ENCODE data around the gene CHD2. TPM values are rescaled to one million over a fixed set of nuclear protein-coding genes. Genes with fewer than 3 reads are reported as not detected.

Gene CHD2
- polyA plus RNA-seq, 1 experiment, result 38.2 TPM

DNA sequence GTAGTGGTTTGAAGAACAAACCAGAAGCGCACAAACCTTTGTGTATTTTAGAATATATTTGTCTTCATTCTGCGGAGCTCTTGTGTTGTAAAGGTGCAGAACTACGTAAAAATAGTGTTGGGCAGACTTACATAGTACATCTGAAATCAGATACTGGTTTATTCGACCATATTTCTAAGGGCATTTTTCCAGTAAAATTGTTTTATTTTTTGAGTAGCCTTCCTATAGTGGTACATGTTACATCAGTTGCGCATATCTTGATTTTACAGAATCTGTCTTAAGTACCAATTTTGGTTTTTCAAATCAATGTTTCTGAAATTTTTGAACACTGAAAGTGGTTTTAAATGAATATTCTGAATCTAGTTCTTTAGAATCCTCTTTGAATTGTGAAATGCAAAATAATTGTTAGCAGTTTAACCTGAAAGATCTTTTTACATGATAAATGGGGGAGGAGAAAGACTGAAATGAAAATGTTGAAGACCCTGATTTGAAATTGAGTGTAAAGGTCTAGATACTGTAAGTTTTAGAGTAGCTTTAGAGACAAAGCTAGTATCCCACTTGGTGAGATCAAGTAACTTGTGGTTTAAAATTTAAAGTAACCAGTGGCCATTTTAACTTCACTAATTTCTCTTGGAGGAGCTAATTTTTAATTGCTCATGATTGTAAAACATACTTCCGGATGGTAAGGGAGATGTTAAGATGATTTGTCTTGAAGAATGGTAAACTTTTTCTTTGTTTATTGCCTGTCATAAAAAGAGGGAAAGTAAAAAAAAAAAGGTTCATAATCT is 15.5 kb upstream of the CHD2 start:
- Histone ChIP-seq H3K36me3 (ENCODE audit: control insufficient read depth, insufficient read depth, low read length) (no peaks in the 10 kb centered on the region), H3K4me3 (ENCODE audit: low read depth, low read length) (peak overlapping the region; percentile 69), H3K27me3 (ENCODE audit: control insufficient read depth, insufficient read depth, low read length) (no peaks in the 10 kb centered on the region)
- DNase-seq (ENCODE audit: low read depth), result no peak
- no peak for TF ChIP-seq CTCF (IDR thresholded peaks at IDR 0.05; ENCODE audit: insufficient read depth, low read depth, low read length)
- ChIA-PET CTCF (interaction anchor here (1.0 to 4.3 kb wide), 3 partner anchors 33 to 76 kb away, joined by 3 to 26 read pairs (median 5); no protein-coding TSS in a partner anchor), POLR2A (interaction anchor here (0.6 to 0.9 kb wide), 4 partner anchors 15 to 80 kb away, joined by 3 to 7 read pairs (median 4); partner anchors contain the start of gene CHD2)

- Histone ChIP-seq H3K4me3 (ENCODE audit: low read depth, low read length) (peak overlapping the region; percentile 69), H3K36me3 (ENCODE audit: control insufficient read depth, insufficient read depth, low read length) (no peaks in the 10 kb centered on the region; the same call in 1 of the 2 replicates), H3K27me3 (ENCODE audit: control insufficient read depth, insufficient read depth, low read length) (no peaks in the 10 kb centered on the region)
- DNase-seq (ENCODE audit: low read depth), result no peak
- ChIA-PET POLR2A (interaction anchor here (0.6 to 0.9 kb wide), 6 partner anchors 15 to 81 kb away, joined by 3 to 7 read pairs (median 4); partner anchors contain the start of gene CHD2), CTCF (interaction anchor here (0.6 to 4.3 kb wide), 4 partner anchors 32 to 77 kb away, joined by 3 to 26 read pairs (median 4); no protein-coding TSS in a partner anchor)
- no peak for TF ChIP-seq CTCF (IDR thresholded peaks at IDR 0.05; ENCODE audit: insufficient read depth, low read depth, low read length)
Observed at GRCh38 chr15:92885224-92886041, 14.7 kb upstream of the CHD2 start.

GRCh38 chr15:92886042-92886537 is 14.0 kb upstream of the CHD2 start:
- DNase-seq (ENCODE audit: low read depth), result no peak
- Histone ChIP-seq H3K36me3 (ENCODE audit: control insufficient read depth, insufficient read depth, low read length) (peaks cover 1% of the 10 kb centered on the region), H3K4me3 (ENCODE audit: low read depth, low read length) (no peak overlapping the region; the same call in none of the 2 replicates), H3K27me3 (ENCODE audit: control insufficient read depth, insufficient read depth, low read length) (no peaks in the 10 kb centered on the region)
- TF ChIP-seq CTCF (IDR thresholded peaks at IDR 0.05; ENCODE audit: insufficient read depth, low read depth, low read length), result no peak
- ChIA-PET CTCF (interaction anchor here (0.6 to 4.3 kb wide), 2 partner anchors 58 to 77 kb away, joined by 3 to 26 read pairs; no protein-coding TSS in a partner anchor), POLR2A (interaction anchor here (0.6 kb wide), 1 partner anchor 14 kb away, joined by 4 read pairs; no protein-coding TSS in a partner anchor)

DNA sequence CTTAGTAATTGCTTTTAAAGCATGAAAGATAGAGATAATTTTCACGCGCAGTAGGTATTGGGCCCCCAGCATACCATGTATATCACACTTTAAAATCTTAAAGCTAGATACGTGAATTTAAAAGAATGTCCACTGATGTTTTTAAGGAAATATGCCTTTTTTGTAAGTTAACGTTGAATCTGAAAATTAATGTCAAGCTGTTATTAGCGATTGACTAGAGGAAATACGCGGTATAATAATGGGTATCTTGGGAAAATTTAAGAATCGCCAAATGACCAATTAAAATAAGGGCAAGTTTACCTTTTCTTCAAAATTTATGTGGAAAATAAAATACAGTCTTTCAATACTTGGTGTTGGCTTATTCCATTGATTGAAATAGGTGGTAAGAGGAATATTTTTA is 13.3 kb upstream of the CHD2 start:
- DNase-seq (ENCODE audit: low read depth), result no peak
- ChIA-PET CTCF (interaction anchor here (4.3 kb wide), 1 partner anchor 78 kb away, joined by 26 read pairs; no protein-coding TSS in a partner anchor), POLR2A (no interaction called here)
- peaks cover 1% of the 10 kb centered on the region for H3K36me3 ChIP-seq (ENCODE audit: control insufficient read depth, insufficient read depth, low read length)
- no peaks in the 10 kb centered on the region for H3K27me3 ChIP-seq (ENCODE audit: control insufficient read depth, insufficient read depth, low read length)
- H3K4me3 ChIP-seq (ENCODE audit: low read depth, low read length), result no peak overlapping the region; the same call in 1 of the 2 replicates
- no peak for TF ChIP-seq CTCF (IDR thresholded peaks at IDR 0.05; ENCODE audit: insufficient read depth, low read depth, low read length)

All from BJ (cell line).